Panc1 (cell line): ENCODE measurements around the gene SPP1. TPM values are rescaled to one million over a fixed set of nuclear protein-coding genes. Genes with fewer than 3 reads are reported as not detected.

Source experiments
- ATAC-seq: fragments of 200-7000 bp; cut with Tn5 transposase; 2 replicates; pipeline ENCODE4 v1.9.1; 2020; ENCODE audit warnings: mild to moderate bottlenecking, moderate library complexity
- BruUV-seq: library from RNA; stranded (reverse); fragments of 400-500 nt; replicated peaks from 2 replicates; lab custom pipeline; 2021; lab: Mats Ljungman, UMichigan
- CTCF ChIA-PET: fragments of 300-600 bp; sonication (Branson Sonifier 250); formaldehyde crosslinking; loops from one replicate; lab custom pipeline; 2022; ENCODE audit warnings: antibody characterized with exemption; lab: Charles Lee
- POLR2A ChIA-PET: fragments of 300-600 bp; sonication (Branson Sonifier 250); formaldehyde crosslinking; loops from one replicate; lab custom pipeline; 2022; ENCODE audit warnings: antibody characterized with exemption; lab: Charles Lee
- DNase-seq: peaks from one replicate; pipeline ENCODE4 v3.0.0-alpha.2; 2010; ENCODE audit warnings: low read depth, low spot score
- H3K27ac ChIP-seq: 2 replicates; pipeline ENCODE4 v1.5.1; 2011; ENCODE audit warnings: mild to moderate bottlenecking, low read length, inconsistent platforms
- H3K27me3 ChIP-seq: fragments of 200-500 bp; sonication (Bioruptor generic); 2 replicates; pipeline ENCODE4 v1.6.0; 2014; ENCODE audit warnings: low read length, inconsistent platforms; ENCODE audit not compliant: control insufficient read depth, insufficient read depth
- H3K36me3 ChIP-seq: fragments of 200-500 bp; sonication (Bioruptor generic); 2 replicates; pipeline ENCODE4 v1.5.1; 2014; ENCODE audit warnings: inconsistent platforms, mild to moderate bottlenecking, low read length, moderate library complexity; ENCODE audit not compliant: control insufficient read depth, insufficient read depth
- H3K4me1 ChIP-seq: 2 replicates; pipeline ENCODE4 v1.5.1; 2011; ENCODE audit warnings: inconsistent platforms, mild to moderate bottlenecking, low read length, moderate library complexity; ENCODE audit not compliant: control insufficient read depth, insufficient read depth
- H3K4me3 ChIP-seq, 2 experiments: 2 replicates each; pipeline ENCODE4 v1.5.1; 2011 to 2012; ENCODE audit warnings: low read depth in 2 of 2, low read length in 2 of 2, mild to moderate bottlenecking in 2 of 2, inconsistent platforms in 1 of 2, moderate library complexity in 1 of 2
- H3K9me3 ChIP-seq: fragments of 200-500 bp; sonication (Bioruptor generic); 2 replicates; pipeline ENCODE4 v1.5.1; 2014; ENCODE audit warnings: low read depth, mild to moderate bottlenecking, inconsistent platforms, low read length, moderate library complexity; ENCODE audit not compliant: control insufficient read depth, insufficient read depth
- POLR2AphosphoS5 ChIP-seq: IDR thresholded peaks from 2 replicates; pipeline ENCODE4 v1.6.1; 2012; ENCODE audit warnings: mild to moderate bottlenecking, low read depth, low read length, moderate library complexity
- SIN3A ChIP-seq: IDR thresholded peaks from 2 replicates; pipeline ENCODE4 v1.6.1; 2012; ENCODE audit warnings: low read depth, mild to moderate bottlenecking, low read length, moderate library complexity, borderline replicate concordance; ENCODE audit not compliant: insufficient read depth
- TCF7L2 ChIP-seq: IDR thresholded peaks from 2 replicates; pipeline ENCODE4 v1.6.1; 2011; ENCODE audit warnings: mild to moderate bottlenecking, low read depth, low read length, inconsistent platforms
- in situ Hi-C: cut with HindIII; loops from 2 replicates; pipeline ENCODE4 v1.10.0; 2016; ENCODE audit warnings: low sequenced_read_pairs, low pct_unique_long_range_greater_than_20kb
- intact Hi-C: fragments of 100-400 bp; cut with micrococcal nuclease; formaldehyde crosslinking; loops from one replicate; pipeline ENCODE4 v1.10.0; 2022; ENCODE audit not compliant: unreplicated experiment
- total RNA-seq: library from RNA; stranded (reverse); gene quantifications from one replicate; pipeline ENCODE4 v1.2.1, GENCODE V29; 2021; ENCODE audit not compliant: unreplicated experiment
- TF ChIP-seq, protein P1 (sequence below), 2 experiments: IDR thresholded peaks; 2 replicates each; pipeline ENCODE4 v1.6.1; 2011 to 2012; ENCODE audit warnings: low read depth in 2 of 2, control low read depth in 1 of 2, low read length in 1 of 2, mild to moderate bottlenecking in 1 of 2, moderate library complexity in 1 of 2; ENCODE audit not compliant: insufficient read depth in 1 of 2
- TF ChIP-seq, protein P2 (sequence below): fragments of 450-650 bp; IDR thresholded peaks from 2 replicates; pipeline ENCODE4 v1.5.1; 2017; ENCODE audit warnings: mild to moderate bottlenecking

The SPP1 gene
- total RNA-seq, 1 experiment from 2014 or later = 1.6 TPM

DNA sequence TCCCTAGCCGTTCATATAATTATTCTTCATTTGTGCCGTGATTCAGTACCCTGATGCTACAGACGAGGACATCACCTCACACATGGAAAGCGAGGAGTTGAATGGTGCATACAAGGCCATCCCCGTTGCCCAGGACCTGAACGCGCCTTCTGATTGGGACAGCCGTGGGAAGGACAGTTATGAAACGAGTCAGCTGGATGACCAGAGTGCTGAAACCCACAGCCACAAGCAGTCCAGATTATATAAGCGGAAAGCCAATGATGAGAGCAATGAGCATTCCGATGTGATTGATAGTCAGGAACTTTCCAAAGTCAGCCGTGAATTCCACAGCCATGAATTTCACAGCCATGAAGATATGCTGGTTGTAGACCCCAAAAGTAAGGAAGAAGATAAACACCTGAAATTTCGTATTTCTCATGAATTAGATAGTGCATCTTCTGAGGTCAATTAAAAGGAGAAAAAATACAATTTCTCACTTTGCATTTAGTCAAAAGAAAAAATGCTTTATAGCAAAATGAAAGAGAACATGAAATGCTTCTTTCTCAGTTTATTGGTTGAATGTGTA is 7.0 kb downstream of the SPP1 start:
- H3K4me3 ChIP-seq = no peak overlapping the region
- no peaks in the 10 kb centered on the region for H3K9me3 ChIP-seq
- no peaks in the 10 kb centered on the region for H3K36me3 ChIP-seq
- ATAC-seq = no peak
- in situ Hi-C loops = no loop called here
- intact Hi-C loops = no loop called here
- no peaks in the 10 kb centered on the region for H3K27me3 ChIP-seq
- no peak for TF ChIP-seq POLR2AphosphoS5
- TF ChIP-seq SIN3A = no peak
- no peak for TF ChIP-seq TCF7L2
- TF ChIP-seq, protein P1, sequence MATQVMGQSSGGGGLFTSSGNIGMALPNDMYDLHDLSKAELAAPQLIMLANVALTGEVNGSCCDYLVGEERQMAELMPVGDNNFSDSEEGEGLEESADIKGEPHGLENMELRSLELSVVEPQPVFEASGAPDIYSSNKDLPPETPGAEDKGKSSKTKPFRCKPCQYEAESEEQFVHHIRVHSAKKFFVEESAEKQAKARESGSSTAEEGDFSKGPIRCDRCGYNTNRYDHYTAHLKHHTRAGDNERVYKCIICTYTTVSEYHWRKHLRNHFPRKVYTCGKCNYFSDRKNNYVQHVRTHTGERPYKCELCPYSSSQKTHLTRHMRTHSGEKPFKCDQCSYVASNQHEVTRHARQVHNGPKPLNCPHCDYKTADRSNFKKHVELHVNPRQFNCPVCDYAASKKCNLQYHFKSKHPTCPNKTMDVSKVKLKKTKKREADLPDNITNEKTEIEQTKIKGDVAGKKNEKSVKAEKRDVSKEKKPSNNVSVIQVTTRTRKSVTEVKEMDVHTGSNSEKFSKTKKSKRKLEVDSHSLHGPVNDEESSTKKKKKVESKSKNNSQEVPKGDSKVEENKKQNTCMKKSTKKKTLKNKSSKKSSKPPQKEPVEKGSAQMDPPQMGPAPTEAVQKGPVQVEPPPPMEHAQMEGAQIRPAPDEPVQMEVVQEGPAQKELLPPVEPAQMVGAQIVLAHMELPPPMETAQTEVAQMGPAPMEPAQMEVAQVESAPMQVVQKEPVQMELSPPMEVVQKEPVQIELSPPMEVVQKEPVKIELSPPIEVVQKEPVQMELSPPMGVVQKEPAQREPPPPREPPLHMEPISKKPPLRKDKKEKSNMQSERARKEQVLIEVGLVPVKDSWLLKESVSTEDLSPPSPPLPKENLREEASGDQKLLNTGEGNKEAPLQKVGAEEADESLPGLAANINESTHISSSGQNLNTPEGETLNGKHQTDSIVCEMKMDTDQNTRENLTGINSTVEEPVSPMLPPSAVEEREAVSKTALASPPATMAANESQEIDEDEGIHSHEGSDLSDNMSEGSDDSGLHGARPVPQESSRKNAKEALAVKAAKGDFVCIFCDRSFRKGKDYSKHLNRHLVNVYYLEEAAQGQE (IDR thresholded peaks at IDR 0.05; ENCODE audit: insufficient read depth in 1 of 2, low read depth in 2 of 2, low read length in 1 of 2) = no peak
- TF ChIP-seq, protein P2, sequence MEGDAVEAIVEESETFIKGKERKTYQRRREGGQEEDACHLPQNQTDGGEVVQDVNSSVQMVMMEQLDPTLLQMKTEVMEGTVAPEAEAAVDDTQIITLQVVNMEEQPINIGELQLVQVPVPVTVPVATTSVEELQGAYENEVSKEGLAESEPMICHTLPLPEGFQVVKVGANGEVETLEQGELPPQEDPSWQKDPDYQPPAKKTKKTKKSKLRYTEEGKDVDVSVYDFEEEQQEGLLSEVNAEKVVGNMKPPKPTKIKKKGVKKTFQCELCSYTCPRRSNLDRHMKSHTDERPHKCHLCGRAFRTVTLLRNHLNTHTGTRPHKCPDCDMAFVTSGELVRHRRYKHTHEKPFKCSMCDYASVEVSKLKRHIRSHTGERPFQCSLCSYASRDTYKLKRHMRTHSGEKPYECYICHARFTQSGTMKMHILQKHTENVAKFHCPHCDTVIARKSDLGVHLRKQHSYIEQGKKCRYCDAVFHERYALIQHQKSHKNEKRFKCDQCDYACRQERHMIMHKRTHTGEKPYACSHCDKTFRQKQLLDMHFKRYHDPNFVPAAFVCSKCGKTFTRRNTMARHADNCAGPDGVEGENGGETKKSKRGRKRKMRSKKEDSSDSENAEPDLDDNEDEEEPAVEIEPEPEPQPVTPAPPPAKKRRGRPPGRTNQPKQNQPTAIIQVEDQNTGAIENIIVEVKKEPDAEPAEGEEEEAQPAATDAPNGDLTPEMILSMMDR = no peak
- no peak for DNase-seq
- ChIA-PET POLR2A (no interaction called here), CTCF (no interaction called here)
- no TSS peak for BruUV-seq
- no peak overlapping the region for H3K27ac ChIP-seq
- H3K4me1 ChIP-seq = no peaks in the 10 kb centered on the region

DNA sequence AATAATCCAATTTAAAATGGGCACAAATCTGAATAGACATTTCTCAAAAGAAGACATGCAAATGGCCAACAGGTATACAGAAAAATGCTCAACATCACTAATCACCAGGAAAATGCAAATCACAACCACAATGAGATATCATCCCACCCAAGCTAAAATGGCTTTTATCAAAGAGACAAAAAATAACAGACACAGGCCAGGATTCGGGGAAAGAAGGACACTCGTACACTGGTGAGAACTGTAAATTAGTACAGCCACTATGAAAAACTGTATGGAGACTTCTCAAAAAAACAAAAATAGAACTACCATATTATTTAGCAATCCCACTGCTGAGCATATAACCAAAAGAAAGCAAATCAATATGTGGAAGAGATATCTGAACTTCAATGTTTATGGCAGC is 8.5 kb downstream of the SPP1 start:
- intact Hi-C loops (no loop called here), in situ Hi-C loops (no loop called here)
- DNase-seq (no peak), ATAC-seq (no peak)
- CTCF ChIA-PET = no interaction called here
- H3K9me3 ChIP-seq = no peaks in the 10 kb centered on the region
- TF ChIP-seq TCF7L2 = no peak
- no peak for TF ChIP-seq POLR2AphosphoS5
- BruUV-seq = no TSS peak
- no peaks in the 10 kb centered on the region for H3K36me3 ChIP-seq
- H3K4me1 ChIP-seq = no peaks in the 10 kb centered on the region
- no peaks in the 10 kb centered on the region; the same call in 1 of the 2 replicates for H3K27me3 ChIP-seq
- no peak overlapping the region for H3K27ac ChIP-seq
- H3K4me3 ChIP-seq = no peak overlapping the region
- POLR2A ChIA-PET = no interaction called here
